A549 (cell line): ENCODE data around the gene COX4I2. TPM values are rescaled to one million over a fixed set of nuclear protein-coding genes. Genes with fewer than 3 reads are reported as not detected.
A peak's percentile ranks its signal among the peaks of the same experiment; 100 is the strongest.
"Not testable (repeated sequence)": the region's sequence is repeated elsewhere in the genome, so short reads cannot be mapped to it uniquely, and the experiment has no call there.

ENCODE experiments used
- ATAC-seq, 2 experiments: fragments of 200-7000 bp in 1 of 2; fragments of >200 bp in 1 of 2; cut with Nextera tagmentation in 1 of 2; cut with Tn5 transposase in 1 of 2; 3 replicates each; pipeline versions ENCODE4 v1.8.0 to v1.9.1; 2018 to 2020; ENCODE audit warnings: mild to moderate bottlenecking in 1 of 2, moderate library complexity in 1 of 2
- CTCF ChIA-PET: fragments of 300-600 bp; sonication (Branson Sonifier 250); formaldehyde crosslinking; extraction: SDS; loops from one replicate; lab custom pipeline; 2021; ENCODE audit warnings: antibody characterized with exemption, inconsistent platforms; lab: Yijun Ruan, JAX
- POLR2A ChIA-PET: fragments of 350-600 bp; formaldehyde crosslinking; extraction: SDS; loops from one replicate; lab custom pipeline; 2021; ENCODE audit warnings: antibody characterized with exemption, inconsistent platforms; lab: Yijun Ruan, JAX
- DNase-seq, 2 experiments: peaks; one replicate each; pipeline versions ENCODE4 v3.0.0 to v3.0.0-alpha.2; 2011 to 2016; ENCODE audit warnings: low read depth in 1 of 2, low spot score in 1 of 2
- FAIRE-seq: peaks from 2 replicates; lab custom pipeline; 2011; peaks lifted over from hg19 to GRCh38; lab: Jason Lieb, UNC
- H3K27ac ChIP-seq, 2 experiments: fragments of >200 bp; sonication (Bioruptor Twin); formaldehyde crosslinking; 3 replicates each; pipeline ENCODE4 v1.5.1; 2016 to 2017
- H3K4me1 ChIP-seq: fragments of >200 bp; sonication (Bioruptor Twin); formaldehyde crosslinking; 3 replicates; pipeline ENCODE4 v1.6.1; 2016
- H3K4me2 ChIP-seq: fragments of >200 bp; sonication (Bioruptor Twin); formaldehyde crosslinking; 3 replicates; pipeline ENCODE4 v1.6.1; 2016
- H3K4me3 ChIP-seq: fragments of >200 bp; sonication (Bioruptor Twin); formaldehyde crosslinking; 3 replicates; pipeline ENCODE4 v1.5.1; 2016
- H3K9me3 ChIP-seq: fragments of >200 bp; sonication (Bioruptor Twin); formaldehyde crosslinking; 3 replicates; pipeline ENCODE4 v1.6.1; 2016
- CBX2 ChIP-seq: fragments of 200-600 bp; sonication (generic); IDR thresholded peaks from 2 replicates; pipeline ENCODE4 v1.6.1; 2016; ENCODE audit warnings: low read depth, mild to moderate bottlenecking, borderline replicate concordance
- CEBPB ChIP-seq, 2 experiments: fragments of >200 bp in 1 of 2; sonication (Bioruptor Twin) in 1 of 2; formaldehyde crosslinking in 1 of 2; IDR thresholded peaks; 2 replicates each; pipeline ENCODE4 v1.6.1; 2012 to 2016
- FOSB ChIP-seq: fragments of 250-450 bp; sonication (Bioruptor Pico); IDR thresholded peaks from 2 replicates; pipeline ENCODE4 v1.5.0; 2020; ENCODE audit warnings: mild to moderate bottlenecking, moderate library complexity
- FOSL2 ChIP-seq, 2 experiments: fragments of 450-650 bp in 1 of 2; fragments of >200 bp in 1 of 2; sonication (Bioruptor Twin) in 1 of 2; formaldehyde crosslinking; IDR thresholded peaks; 2 replicates each; pipeline versions ENCODE4 v1.5.0 to v1.6.1; 2016 to 2020; ENCODE audit warnings: mild to moderate bottlenecking in 1 of 2, moderate library complexity in 1 of 2
- HOXA7 ChIP-seq: fragments of 250-450 bp; sonication (Bioruptor Pico); IDR thresholded peaks from 2 replicates; pipeline ENCODE4 v1.5.0; 2020; ENCODE audit warnings: mild to moderate bottlenecking, moderate library complexity
- NFE2L2 ChIP-seq: fragments of 150-350 bp; conservative IDR thresholded peaks from 2 replicates; pipeline ENCODE4 v1.6.1; 2014; ENCODE audit warnings: low read length
- PHF8 ChIP-seq: fragments of 200-600 bp; sonication (generic); IDR thresholded peaks from 2 replicates; pipeline ENCODE4 v1.6.1; 2016; ENCODE audit warnings: low read depth, mild to moderate bottlenecking, antibody characterized with exemption, moderate library complexity, borderline replicate concordance
- POLR2A ChIP-seq: IDR thresholded peaks from 2 replicates; pipeline ENCODE4 v1.6.1; 2012; ENCODE audit warnings: mild to moderate bottlenecking, low read length
- RNF2 ChIP-seq: fragments of 200-600 bp; sonication (generic); IDR thresholded peaks from 2 replicates; pipeline ENCODE4 v1.6.1; 2016; ENCODE audit warnings: low read depth, mild to moderate bottlenecking, antibody characterized with exemption, moderate library complexity, borderline replicate concordance
- TP53 ChIP-seq: fragments of 250-450 bp; sonication (Bioruptor Pico); IDR thresholded peaks from 2 replicates; pipeline ENCODE4 v1.5.0; 2021; ENCODE audit warnings: mild to moderate bottlenecking, moderate library complexity
- ZC3H11A ChIP-seq: fragments of 450-650 bp; IDR thresholded peaks from 2 replicates; pipeline ENCODE4 v1.6.1; 2014; ENCODE audit warnings: antibody characterized with exemption, mild to moderate bottlenecking
- ZNF302 ChIP-seq: fragments of 250-450 bp; sonication (Bioruptor Pico); IDR thresholded peaks from 2 replicates; pipeline ENCODE4 v1.9.0; 2021; ENCODE audit warnings: inconsistent platforms, mild to moderate bottlenecking, moderate library complexity
- ZSCAN20 ChIP-seq: fragments of 250-450 bp; sonication (Bioruptor Pico); IDR thresholded peaks from 2 replicates; pipeline ENCODE4 v1.8.0; 2022; ENCODE audit warnings: mild to moderate bottlenecking, moderate library complexity
- WGBS: methylation state at CpG from one replicate; pipeline ENCODE4 v1.1.6; 2017; ENCODE audit errors: missing lambda C conversion rate; 5-methylcytosine and 5-hydroxymethylcytosine counted together
- polyA plus RNA-seq, 4 experiments: library from polyadenylated mRNA; depleted of rRNA in 3 of 4; stranded (reverse); fragments of >200 nt; fragmentation: RNase III in 1 of 4; extraction: RNeasy Plus Mini Kit Qiagen cat#74134 plus additional on column Dnase treatment in 1 of 4; gene quantifications; 2 replicates in 3 of 4; 3 replicates in 1 of 4; pipeline ENCODE4 v1.2.3, GENCODE V29; 2011 to 2017
- TF ChIP-seq, protein P1 (sequence below): fragments of 450-650 bp; IDR thresholded peaks from 2 replicates; pipeline ENCODE4 v1.6.1; 2014; ENCODE audit warnings: antibody characterized with exemption
- TF ChIP-seq, protein P2 (sequence below): fragments of 250-450 bp; sonication (Bioruptor Pico); IDR thresholded peaks from 2 replicates; pipeline ENCODE4 v1.5.0; 2021; ENCODE audit warnings: mild to moderate bottlenecking, moderate library complexity, borderline replicate concordance
- TF ChIP-seq, protein P3 (sequence below): fragments of 200-600 bp; sonication (generic); IDR thresholded peaks from 2 replicates; pipeline ENCODE4 v1.6.1; 2016; ENCODE audit warnings: antibody characterized with exemption, mild to moderate bottlenecking, moderate library complexity

The COX4I2 gene
- polyA plus RNA-seq, 2 of the 4 experiments (the other 2 are of a cell fraction), result not detected

GRCh38 chr20:31667315-31668285 is 29.9 kb downstream of the COX4I2 start:
- Histone ChIP-seq H3K27ac (peak overlapping the region; percentile 6 to 84; a peak in 4 of 6 replicates), H3K4me3 (no peak overlapping the region), H3K4me2 (no peak overlapping the region), H3K9me3 (no peaks in the 10 kb centered on the region), H3K4me1 (peaks cover 90% of the 10 kb centered on the region)
- CTCF ChIA-PET, result interaction anchor here (1.3 to 1.8 kb wide), 4 partner anchors 10 to 98 kb away, joined by 3 to 5 read pairs (median 3); partner anchors contain the start of gene BCL2L1
- 90% methylated on average over 15 of the region's 15 CpGs for WGBS
- DNase-seq (no peak), FAIRE-seq (no peak), ATAC-seq (no peak)
- TF ChIP-seq CBX2 (no peak), FOSL2 (IDR thresholded peaks at IDR 0.05) (no peak), FOSL2 (CRISPR knock-in tag; IDR thresholded peaks at IDR 0.05) (no peak), RNF2 (no peak), FOSB (no peak), PHF8 (no peak), NFE2L2 (no peak), HOXA7 (no peak), ZSCAN20 (CRISPR knock-in tag) (no peak), ZC3H11A (no peak), POLR2A (no peak), ZNF302 (no peak), TP53 (CRISPR knock-in tag) (no peak)
- TF ChIP-seq, protein P1, sequence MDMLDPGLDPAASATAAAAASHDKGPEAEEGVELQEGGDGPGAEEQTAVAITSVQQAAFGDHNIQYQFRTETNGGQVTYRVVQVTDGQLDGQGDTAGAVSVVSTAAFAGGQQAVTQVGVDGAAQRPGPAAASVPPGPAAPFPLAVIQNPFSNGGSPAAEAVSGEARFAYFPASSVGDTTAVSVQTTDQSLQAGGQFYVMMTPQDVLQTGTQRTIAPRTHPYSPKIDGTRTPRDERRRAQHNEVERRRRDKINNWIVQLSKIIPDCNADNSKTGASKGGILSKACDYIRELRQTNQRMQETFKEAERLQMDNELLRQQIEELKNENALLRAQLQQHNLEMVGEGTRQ, result no peak
- TF ChIP-seq, protein P2, sequence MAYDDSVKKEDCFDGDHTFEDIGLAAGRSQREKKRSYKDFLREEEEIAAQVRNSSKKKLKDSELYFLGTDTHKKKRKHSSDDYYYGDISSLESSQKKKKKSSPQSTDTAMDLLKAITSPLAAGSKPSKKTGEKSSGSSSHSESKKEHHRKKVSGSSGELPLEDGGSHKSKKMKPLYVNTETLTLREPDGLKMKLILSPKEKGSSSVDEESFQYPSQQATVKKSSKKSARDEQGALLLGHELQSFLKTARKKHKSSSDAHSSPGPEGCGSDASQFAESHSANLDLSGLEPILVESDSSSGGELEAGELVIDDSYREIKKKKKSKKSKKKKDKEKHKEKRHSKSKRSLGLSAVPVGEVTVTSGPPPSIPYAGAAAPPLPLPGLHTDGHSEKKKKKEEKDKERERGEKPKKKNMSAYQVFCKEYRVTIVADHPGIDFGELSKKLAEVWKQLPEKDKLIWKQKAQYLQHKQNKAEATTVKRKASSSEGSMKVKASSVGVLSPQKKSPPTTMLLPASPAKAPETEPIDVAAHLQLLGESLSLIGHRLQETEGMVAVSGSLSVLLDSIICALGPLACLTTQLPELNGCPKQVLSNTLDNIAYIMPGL (CRISPR knock-in tag), result no peak
- POLR2A ChIA-PET, result interaction anchor here (1.4 kb wide), 1 partner anchor 55 kb away, joined by 3 read pairs; the partner anchor contains the start of gene BCL2L1

GRCh38 chr20:31668944-31669343 is 31.2 kb downstream of the COX4I2 start:
- H3K9me3 ChIP-seq, DNase-seq, H3K4me3 ChIP-seq, FAIRE-seq, H3K4me2 ChIP-seq, ATAC-seq: not testable (repeated sequence)
- H3K27ac ChIP-seq, result peak overlapping the region in 1 of 2 experiments; percentile 57; a peak in 2 of 6 replicates
- TF ChIP-seq CEBPB (IDR thresholded peaks at IDR 0.05), result peak in 1 of 2 experiments; percentile 45; a peak in 1 of 4 replicates
- WGBS, result 95% methylated on average over 2 of the region's 2 CpGs
- ChIA-PET CTCF (interaction anchor here (1.2 to 11.6 kb wide), 3 partner anchors 35 to 70 kb away, joined by 5 to 88 read pairs (median 8); partner anchors contain the start of gene BCL2L1), POLR2A (interaction anchor here (0.7 kb wide), 1 partner anchor 32 kb away, joined by 3 read pairs; no protein-coding TSS in a partner anchor)
- H3K4me1 ChIP-seq, result peaks cover 91% of the 10 kb centered on the region

- ChIA-PET POLR2A (no interaction called here), CTCF (interaction anchor here (0.5 to 11.6 kb wide), 6 partner anchors 8 to 69 kb away, joined by 3 to 88 read pairs (median 6); partner anchors contain the start of gene BCL2L1)
- FAIRE-seq (no peak), DNase-seq (no peak), ATAC-seq (no peak)
- WGBS, result 78% methylated on average over 3 of the region's 3 CpGs
- Histone ChIP-seq H3K9me3 (no peaks in the 10 kb centered on the region), H3K4me1 (peaks cover 91% of the 10 kb centered on the region), H3K27ac (peak overlapping the region in 1 of 2 experiments; percentile 57; a peak in 3 of 6 replicates), H3K4me3 (no peak overlapping the region), H3K4me2 (no peak overlapping the region)
- TF ChIP-seq FOSL2 (IDR thresholded peaks at IDR 0.05) (no peak), FOSL2 (CRISPR knock-in tag; IDR thresholded peaks at IDR 0.05) (no peak)
- TF ChIP-seq, protein P3, sequence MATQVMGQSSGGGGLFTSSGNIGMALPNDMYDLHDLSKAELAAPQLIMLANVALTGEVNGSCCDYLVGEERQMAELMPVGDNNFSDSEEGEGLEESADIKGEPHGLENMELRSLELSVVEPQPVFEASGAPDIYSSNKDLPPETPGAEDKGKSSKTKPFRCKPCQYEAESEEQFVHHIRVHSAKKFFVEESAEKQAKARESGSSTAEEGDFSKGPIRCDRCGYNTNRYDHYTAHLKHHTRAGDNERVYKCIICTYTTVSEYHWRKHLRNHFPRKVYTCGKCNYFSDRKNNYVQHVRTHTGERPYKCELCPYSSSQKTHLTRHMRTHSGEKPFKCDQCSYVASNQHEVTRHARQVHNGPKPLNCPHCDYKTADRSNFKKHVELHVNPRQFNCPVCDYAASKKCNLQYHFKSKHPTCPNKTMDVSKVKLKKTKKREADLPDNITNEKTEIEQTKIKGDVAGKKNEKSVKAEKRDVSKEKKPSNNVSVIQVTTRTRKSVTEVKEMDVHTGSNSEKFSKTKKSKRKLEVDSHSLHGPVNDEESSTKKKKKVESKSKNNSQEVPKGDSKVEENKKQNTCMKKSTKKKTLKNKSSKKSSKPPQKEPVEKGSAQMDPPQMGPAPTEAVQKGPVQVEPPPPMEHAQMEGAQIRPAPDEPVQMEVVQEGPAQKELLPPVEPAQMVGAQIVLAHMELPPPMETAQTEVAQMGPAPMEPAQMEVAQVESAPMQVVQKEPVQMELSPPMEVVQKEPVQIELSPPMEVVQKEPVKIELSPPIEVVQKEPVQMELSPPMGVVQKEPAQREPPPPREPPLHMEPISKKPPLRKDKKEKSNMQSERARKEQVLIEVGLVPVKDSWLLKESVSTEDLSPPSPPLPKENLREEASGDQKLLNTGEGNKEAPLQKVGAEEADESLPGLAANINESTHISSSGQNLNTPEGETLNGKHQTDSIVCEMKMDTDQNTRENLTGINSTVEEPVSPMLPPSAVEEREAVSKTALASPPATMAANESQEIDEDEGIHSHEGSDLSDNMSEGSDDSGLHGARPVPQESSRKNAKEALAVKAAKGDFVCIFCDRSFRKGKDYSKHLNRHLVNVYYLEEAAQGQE, result peak; percentile 49
Measured at GRCh38 chr20:31669876-31670275, 32.2 kb downstream of the COX4I2 start.
